ENCODE results near the gene TM9SF4.
"Not testable (repeated sequence)": the region's sequence is repeated elsewhere in the genome, so short reads cannot be mapped to it uniquely, and the experiment has no call there.

The TM9SF4 gene

DNA sequence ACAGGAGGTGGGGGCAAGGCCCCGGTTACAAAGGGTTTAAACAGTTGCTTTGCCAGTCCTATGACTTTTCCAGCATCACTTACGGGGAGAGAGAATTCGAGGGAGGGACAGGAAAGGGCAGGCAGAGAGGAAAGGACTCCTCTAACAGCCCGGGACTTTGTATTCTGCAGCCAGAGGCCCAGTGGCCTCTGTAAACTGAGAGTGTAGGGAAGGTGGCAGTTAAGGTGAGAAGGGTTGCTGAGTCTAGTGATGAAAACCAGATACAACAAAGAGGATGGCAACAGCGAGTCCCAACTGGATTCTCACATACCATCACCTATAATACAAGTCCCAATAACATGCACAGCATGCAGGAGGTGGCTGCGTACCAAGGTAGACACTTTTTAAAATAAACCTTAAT is 84.5 kb downstream of the TM9SF4 start:
- H3K9ac ChIP-seq (ENCODE audit: insufficient read length) = no peak overlapping the region
- no peak for DNase-seq (ENCODE audit: low read depth, low spot score)

GRCh38 chr20:32195581-32195980 is 86.1 kb downstream of the TM9SF4 start:
- peaks cover 50% of the 10 kb centered on the region for H3K36me3 ChIP-seq (ENCODE audit: insufficient read depth, low read length)
- H3K4me3 ChIP-seq = no peak overlapping the region
- TF ChIP-seq POLR2AphosphoS5 (IDR thresholded peaks at IDR 0.05; ENCODE audit: borderline replicate concordance, low read depth, low read length) (no peak), EZH2 (IDR thresholded peaks at IDR 0.05) (no peak), FOXP2 (optimal IDR thresholded peaks at IDR 0.05; ENCODE audit: control extremely low read depth, extremely low read length, insufficient read depth) (no peak)
- no peak for DNase-seq (ENCODE audit: low read depth, low spot score)
- H3K9me3 ChIP-seq (ENCODE audit: low read depth, low read length) = no peaks in the 10 kb centered on the region
- no peak overlapping the region for H3K27ac ChIP-seq
- no peak overlapping the region for H3K9ac ChIP-seq (ENCODE audit: insufficient read length)

More for the DNA sequence above, 84.5 kb downstream of the TM9SF4 start:
- H3K9me3 ChIP-seq (ENCODE audit: low read depth, low read length) = no peaks in the 10 kb centered on the region
- H3K4me3 ChIP-seq = no peak overlapping the region
- no peak overlapping the region for H3K27ac ChIP-seq
- peaks cover 37% of the 10 kb centered on the region for H3K36me3 ChIP-seq (ENCODE audit: insufficient read depth, low read length)
- TF ChIP-seq POLR2AphosphoS5 (IDR thresholded peaks at IDR 0.05; ENCODE audit: borderline replicate concordance, low read depth, low read length) (no peak), FOXP2 (optimal IDR thresholded peaks at IDR 0.05; ENCODE audit: control extremely low read depth, extremely low read length, insufficient read depth) (no peak), EZH2 (IDR thresholded peaks at IDR 0.05) (no peak)

DNA sequence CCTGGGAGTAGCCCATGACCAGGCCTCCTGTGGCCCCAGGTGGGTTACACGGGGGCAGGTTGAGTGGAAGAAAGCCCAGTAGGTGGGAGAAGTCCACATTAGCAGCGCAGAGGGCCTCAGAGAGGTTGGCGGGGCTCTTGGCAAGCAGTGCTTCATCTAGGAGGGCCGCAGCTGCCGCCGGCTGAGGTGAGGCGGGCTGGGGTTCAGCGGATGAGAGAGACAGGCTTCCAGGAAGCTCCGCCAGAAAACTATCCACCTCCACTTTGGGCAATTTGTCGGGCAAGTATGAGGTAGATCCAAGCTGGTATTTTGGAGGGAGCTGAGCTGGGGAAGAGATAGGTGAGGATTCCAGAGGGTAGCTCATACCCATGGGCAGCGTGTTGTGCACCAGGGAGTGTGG is 87.1 kb downstream of the TM9SF4 start:
- DNase-seq (ENCODE audit: low read depth, low spot score); H3K9ac ChIP-seq (ENCODE audit: insufficient read length); H3K27ac ChIP-seq; H3K4me3 ChIP-seq; H3K9me3 ChIP-seq (ENCODE audit: low read depth, low read length): not testable (repeated sequence)
- H3K36me3 ChIP-seq (ENCODE audit: insufficient read depth, low read length) = peaks cover 60% of the 10 kb centered on the region

DNA sequence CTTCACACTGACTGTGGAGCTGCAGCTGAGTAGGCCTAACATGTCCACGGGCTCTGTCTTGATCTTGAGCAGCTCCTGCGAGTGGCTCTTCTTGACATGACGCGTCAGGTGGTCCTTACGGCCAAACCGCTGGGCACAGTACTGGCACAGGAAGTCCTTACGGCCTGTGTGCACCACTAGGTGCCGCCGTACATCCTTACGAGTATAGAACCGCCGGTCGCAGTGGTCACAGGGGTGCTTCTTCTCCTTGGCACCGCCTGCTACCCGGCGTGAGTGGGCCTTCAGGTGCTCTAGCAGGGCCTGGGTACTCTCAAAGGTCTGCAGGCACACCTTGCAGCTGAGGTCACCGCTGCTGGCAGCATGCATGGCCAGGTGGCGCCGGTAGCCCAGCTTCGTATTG is 87.6 kb downstream of the TM9SF4 start:
- not testable (repeated sequence) for DNase-seq (ENCODE audit: low read depth, low spot score)

GRCh38 chr20:32199006-32199405 is 89.5 kb downstream of the TM9SF4 start:
- H3K9me3 ChIP-seq (ENCODE audit: low read depth, low read length) = no peaks in the 10 kb centered on the region
- no peak overlapping the region for H3K4me3 ChIP-seq
- no peak for DNase-seq (ENCODE audit: low read depth, low spot score)
- H3K27ac ChIP-seq = no peak overlapping the region
- H3K9ac ChIP-seq (ENCODE audit: insufficient read length) = no peak overlapping the region
- H3K36me3 ChIP-seq (ENCODE audit: insufficient read depth, low read length) = peaks cover 84% of the 10 kb centered on the region
- TF ChIP-seq EZH2 (IDR thresholded peaks at IDR 0.05) (no peak), FOXP2 (optimal IDR thresholded peaks at IDR 0.05; ENCODE audit: control extremely low read depth, extremely low read length, insufficient read depth) (no peak), POLR2AphosphoS5 (IDR thresholded peaks at IDR 0.05; ENCODE audit: borderline replicate concordance, low read depth, low read length) (no peak)

More for the DNA sequence above, 87.6 kb downstream of the TM9SF4 start:
- not testable (repeated sequence) for H3K9me3 ChIP-seq (ENCODE audit: low read depth, low read length); H3K4me3 ChIP-seq; H3K9ac ChIP-seq (ENCODE audit: insufficient read length); H3K27ac ChIP-seq
- H3K36me3 ChIP-seq (ENCODE audit: insufficient read depth, low read length) = peaks cover 65% of the 10 kb centered on the region

- no peak overlapping the region for H3K9ac ChIP-seq (ENCODE audit: insufficient read length)
Measured at GRCh38 chr20:32201296-32201976, 91.9 kb downstream of the TM9SF4 start.

GRCh38 chr20:32201977-32202363 is 92.5 kb downstream of the TM9SF4 start:
- Histone ChIP-seq H3K27ac (no peak overlapping the region), H3K9ac (ENCODE audit: insufficient read length) (no peak overlapping the region), H3K36me3 (ENCODE audit: insufficient read depth, low read length) (peaks cover 76% of the 10 kb centered on the region), H3K4me3 (no peak overlapping the region), H3K9me3 (ENCODE audit: low read depth, low read length) (no peaks in the 10 kb centered on the region)
- TF ChIP-seq EZH2 (IDR thresholded peaks at IDR 0.05) (no peak), FOXP2 (optimal IDR thresholded peaks at IDR 0.05; ENCODE audit: control extremely low read depth, extremely low read length, insufficient read depth) (no peak), POLR2AphosphoS5 (IDR thresholded peaks at IDR 0.05; ENCODE audit: borderline replicate concordance, low read depth, low read length) (no peak)
- DNase-seq (ENCODE audit: low read depth, low spot score) = no peak

More at GRCh38 chr20:32201296-32201976, 91.9 kb downstream of the TM9SF4 start:
- H3K4me3 ChIP-seq = no peak overlapping the region
- no peak for DNase-seq (ENCODE audit: low read depth, low spot score)
- H3K27ac ChIP-seq = no peak overlapping the region
- H3K9me3 ChIP-seq (ENCODE audit: low read depth, low read length) = no peaks in the 10 kb centered on the region
- TF ChIP-seq EZH2 (IDR thresholded peaks at IDR 0.05) = no peak
- no peak for TF ChIP-seq FOXP2 (optimal IDR thresholded peaks at IDR 0.05; ENCODE audit: control extremely low read depth, extremely low read length, insufficient read depth)
- no peak for TF ChIP-seq POLR2AphosphoS5 (IDR thresholded peaks at IDR 0.05; ENCODE audit: borderline replicate concordance, low read depth, low read length)
- H3K36me3 ChIP-seq (ENCODE audit: insufficient read depth, low read length) = peaks cover 81% of the 10 kb centered on the region

DNA sequence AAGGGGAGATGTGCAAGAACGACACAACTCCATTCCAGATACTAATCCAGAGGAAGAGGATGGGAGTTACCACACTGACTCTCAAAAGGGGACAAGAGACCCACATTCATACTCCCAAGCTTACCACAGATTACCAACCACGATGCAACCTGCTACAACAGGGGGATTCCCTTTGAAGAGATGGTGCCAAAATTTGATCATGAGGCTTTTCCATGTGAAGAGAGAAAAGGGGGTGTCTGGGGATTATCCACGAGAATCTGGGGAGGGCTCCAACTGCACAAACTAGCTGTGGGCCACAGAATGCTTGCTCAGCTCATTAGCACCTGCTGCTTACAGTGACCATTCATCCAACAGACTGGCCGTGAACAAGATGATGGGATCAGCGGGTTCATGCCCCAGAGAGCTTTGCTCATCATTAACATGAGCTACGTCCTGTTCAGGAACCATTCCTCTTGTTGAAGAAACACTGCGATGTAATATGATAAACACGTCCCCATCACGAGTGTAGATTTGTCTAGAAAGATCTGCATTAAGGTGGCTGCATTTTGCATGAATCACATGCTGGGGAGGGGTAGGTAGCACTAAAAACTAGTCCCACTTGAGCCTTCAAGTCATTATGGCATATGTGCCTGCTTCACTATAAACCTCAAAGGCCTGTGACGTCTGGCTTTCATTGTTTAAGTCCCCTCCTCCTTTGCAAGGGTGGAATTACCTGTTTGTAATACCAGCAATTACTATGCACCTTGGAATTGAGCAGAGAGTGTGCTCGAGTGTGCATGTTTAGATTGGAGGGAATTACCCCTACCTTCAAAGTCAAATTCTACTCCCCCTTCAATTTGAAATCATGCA is 94.1 kb downstream of the TM9SF4 start:
- H3K36me3 ChIP-seq (ENCODE audit: insufficient read depth, low read length) = peaks cover 62% of the 10 kb centered on the region
- peak overlapping the region; percentile 100 for H3K9ac ChIP-seq (ENCODE audit: insufficient read length)
- TF ChIP-seq FOXP2 (optimal IDR thresholded peaks at IDR 0.05; ENCODE audit: control extremely low read depth, extremely low read length, insufficient read depth) (no peak), POLR2AphosphoS5 (IDR thresholded peaks at IDR 0.05; ENCODE audit: borderline replicate concordance, low read depth, low read length) (no peak), EZH2 (IDR thresholded peaks at IDR 0.05) (no peak)
- no peak for DNase-seq (ENCODE audit: low read depth, low spot score)
- peak overlapping the region; percentile 6; the same call in 1 of the 2 replicates for H3K27ac ChIP-seq
- H3K4me3 ChIP-seq = no peak overlapping the region
- no peaks in the 10 kb centered on the region for H3K9me3 ChIP-seq (ENCODE audit: low read depth, low read length)
